GM21447 (cell line): ENCODE measurements around the gene CDH1.
"Not testable (repeated sequence)": the region's sequence is repeated elsewhere in the genome, so short reads cannot be mapped to it uniquely, and the experiment has no call there.

Experiments used
- ATAC-seq: cut with Tn5 transposase; IDR thresholded peaks from one replicate; pipeline ENCODE4 v1.9.1; 2021; ENCODE audit not compliant: unreplicated experiment

CDH1 gene

DNA sequence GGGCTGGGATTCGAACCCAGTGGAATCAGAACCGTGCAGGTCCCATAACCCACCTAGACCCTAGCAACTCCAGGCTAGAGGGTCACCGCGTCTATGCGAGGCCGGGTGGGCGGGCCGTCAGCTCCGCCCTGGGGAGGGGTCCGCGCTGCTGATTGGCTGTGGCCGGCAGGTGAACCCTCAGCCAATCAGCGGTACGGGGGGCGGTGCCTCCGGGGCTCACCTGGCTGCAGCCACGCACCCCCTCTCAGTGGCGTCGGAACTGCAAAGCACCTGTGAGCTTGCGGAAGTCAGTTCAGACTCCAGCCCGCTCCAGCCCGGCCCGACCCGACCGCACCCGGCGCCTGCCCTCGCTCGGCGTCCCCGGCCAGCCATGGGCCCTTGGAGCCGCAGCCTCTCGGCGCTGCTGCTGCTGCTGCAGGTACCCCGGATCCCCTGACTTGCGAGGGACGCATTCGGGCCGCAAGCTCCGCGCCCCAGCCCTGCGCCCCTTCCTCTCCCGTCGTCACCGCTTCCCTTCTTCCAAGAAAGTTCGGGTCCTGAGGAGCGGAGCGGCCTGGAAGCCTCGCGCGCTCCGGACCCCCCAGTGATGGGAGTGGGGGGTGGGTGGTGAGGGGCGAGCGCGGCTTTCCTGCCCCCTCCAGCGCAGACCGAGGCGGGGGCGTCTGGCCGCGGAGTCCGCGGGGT is at the start of gene CDH1:
CDH1 (plus strand) TSS at position 247 of the 684 bp plus-strand sequence; CDS start at position 371, 124 bp downstream.
- ATAC-seq: no peak

DNA sequence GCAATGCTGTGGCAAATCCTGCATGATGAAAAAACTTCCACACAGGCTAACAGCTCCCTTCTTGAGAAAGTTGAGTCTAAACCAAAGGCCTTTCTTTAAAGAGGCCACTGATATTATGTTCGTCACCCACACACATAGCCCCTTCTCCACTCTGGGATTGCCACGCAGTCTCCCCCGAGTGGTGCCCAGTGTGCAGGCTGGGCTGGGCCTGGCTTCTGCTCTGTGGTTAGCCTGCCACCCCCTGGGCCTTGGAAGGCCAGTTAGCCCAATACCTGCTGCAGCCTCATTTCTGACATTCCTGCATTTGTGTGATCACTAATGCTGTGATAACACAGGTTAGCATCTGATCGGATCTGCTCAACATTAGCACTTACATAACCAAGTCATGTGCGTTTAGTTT is 47.2 kb upstream of the CDH1 start:
- ATAC-seq: no peak

DNA sequence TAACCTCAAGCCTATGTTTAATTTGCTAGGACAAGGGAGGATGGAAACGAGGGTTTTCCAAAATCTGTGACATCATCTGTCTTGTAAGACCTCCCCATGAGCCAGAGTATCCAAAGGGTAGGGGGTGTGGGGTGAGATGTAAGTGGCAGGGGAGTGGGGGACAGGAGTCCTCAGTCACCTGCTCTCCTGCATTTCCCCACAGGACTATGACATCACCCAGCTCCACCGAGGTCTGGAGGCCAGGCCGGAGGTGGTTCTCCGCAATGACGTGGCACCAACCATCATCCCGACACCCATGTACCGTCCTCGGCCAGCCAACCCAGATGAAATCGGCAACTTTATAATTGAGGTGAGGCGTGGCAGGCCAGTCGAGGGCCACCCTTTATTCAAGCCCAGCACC is 41.5 kb upstream of the CDH1 start:
- no peak for ATAC-seq

DNA sequence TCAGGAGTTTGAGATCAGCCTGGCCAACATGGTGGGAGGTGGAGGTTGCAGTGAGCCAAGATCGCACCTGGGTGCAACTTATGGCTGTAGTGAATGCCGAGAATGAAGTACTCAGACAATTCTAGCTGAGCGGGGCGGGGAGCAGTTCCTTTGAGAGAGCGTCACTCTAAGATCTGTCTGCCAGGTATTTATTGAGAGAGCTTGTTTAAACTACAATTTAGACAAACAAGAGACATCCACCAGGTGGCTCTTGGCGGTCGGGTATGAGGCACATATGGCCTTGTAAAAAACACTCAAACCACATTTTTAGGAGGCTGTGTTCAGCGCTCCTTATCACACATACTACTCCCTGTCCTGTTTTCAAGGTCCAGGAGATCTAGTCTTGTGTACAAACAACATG is 40.6 kb upstream of the CDH1 start:
- no peak for ATAC-seq

- no peak for ATAC-seq
Measured at GRCh38 chr16:68698091-68698490, 39.0 kb upstream of the CDH1 start.

GRCh38 chr16:68700120-68700519 is 37.0 kb upstream of the CDH1 start:
- no peak for ATAC-seq

GRCh38 chr16:68700831-68701230 is 36.3 kb upstream of the CDH1 start:
- no peak for ATAC-seq

- ATAC-seq: no peak
Measured at GRCh38 chr16:68704232-68704867, 32.7 kb upstream of the CDH1 start.

GRCh38 chr16:68707340-68708152 is 29.5 kb upstream of the CDH1 start:
- ATAC-seq: no peak

- ATAC-seq: no peak
Measured at GRCh38 chr16:68710211-68710610, 26.9 kb upstream of the CDH1 start.

- no peak for ATAC-seq
Measured at GRCh38 chr16:68711421-68712139, 25.5 kb upstream of the CDH1 start.

GRCh38 chr16:68713361-68713760 is 23.7 kb upstream of the CDH1 start:
- no peak for ATAC-seq

- ATAC-seq: no peak
Measured at GRCh38 chr16:68715471-68715870, 21.6 kb upstream of the CDH1 start.

GRCh38 chr16:68716516-68716915 is 20.6 kb upstream of the CDH1 start:
- not testable (repeated sequence) for ATAC-seq

DNA sequence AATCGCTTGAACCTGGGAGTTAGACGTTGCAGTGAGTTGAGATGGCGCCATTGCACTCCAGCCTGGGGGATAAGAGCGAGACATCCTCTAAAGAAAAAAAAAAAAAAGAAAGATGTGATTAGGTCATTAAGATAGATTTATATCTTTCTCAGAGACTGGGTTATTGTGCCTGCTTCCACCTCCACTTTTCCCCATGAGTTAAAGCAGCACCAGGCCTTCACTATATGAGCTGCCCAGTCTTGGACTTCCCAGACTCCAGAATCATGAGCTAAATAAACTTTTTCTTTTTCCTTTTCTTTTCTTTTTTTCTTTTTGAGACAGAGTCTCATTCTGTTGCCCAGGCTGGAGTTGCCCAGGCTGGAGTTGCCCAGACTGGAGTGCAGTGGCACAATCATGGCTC is 19.4 kb upstream of the CDH1 start:
- no peak for ATAC-seq

DNA sequence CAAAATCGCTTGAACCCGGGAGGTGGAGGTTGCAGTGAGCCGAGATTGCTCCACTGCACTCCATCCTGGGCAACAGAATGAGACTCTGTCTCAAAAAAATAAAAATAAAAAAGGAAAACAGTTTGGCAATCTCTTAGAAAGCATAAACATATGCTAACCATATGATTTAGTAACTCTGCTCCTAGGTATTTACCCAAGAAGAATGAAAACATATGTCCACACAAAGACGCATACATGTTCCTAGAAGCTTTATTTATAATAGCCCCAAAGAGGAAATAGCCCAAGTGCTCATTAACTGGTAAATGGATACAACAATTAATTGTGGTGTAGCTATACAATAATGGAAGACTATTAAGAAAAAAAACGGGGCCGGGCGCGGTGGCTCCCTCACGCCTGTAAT is 18.5 kb upstream of the CDH1 start:
- no peak for ATAC-seq

- peak; percentile 87 for ATAC-seq
Measured at GRCh38 chr16:68719993-68720489, 17.1 kb upstream of the CDH1 start.

- no peak for ATAC-seq
Measured at GRCh38 chr16:68722119-68723024, 14.7 kb upstream of the CDH1 start.

GRCh38 chr16:68724797-68725196 is 12.3 kb upstream of the CDH1 start:
- no peak for ATAC-seq

- ATAC-seq: no peak
Measured at GRCh38 chr16:68728523-68728922, 8.6 kb upstream of the CDH1 start.
